IMR-90 (cell line): Measurements from ENCODE around the gene SBK2. TPM values are rescaled to one million over a fixed set of nuclear protein-coding genes. Genes with fewer than 3 reads are reported as not detected.

Experiments
- ATAC-seq: fragments of 200-7000 bp; cut with Tn5 transposase; 2 replicates; pipeline ENCODE4 v1.9.1; 2020; ENCODE audit warnings: low read depth, mild to moderate bottlenecking, moderate library complexity
- BruUV-seq: library from RNA; stranded (reverse); fragments of 400-500 nt; replicated peaks from 2 replicates; lab custom pipeline; 2021; lab: Mats Ljungman, UMichigan
- CTCF ChIA-PET: fragments of 300-600 bp; formaldehyde crosslinking; extraction: SDS; loops from one replicate; lab custom pipeline; 2021; ENCODE audit warnings: antibody characterized with exemption; lab: Yijun Ruan, JAX
- POLR2A ChIA-PET: fragments of 300-600 bp; sonication (Branson Sonifier 250); formaldehyde crosslinking; loops from one replicate; lab custom pipeline; 2022; ENCODE audit warnings: antibody characterized with exemption; ENCODE audit not compliant: unreplicated experiment; lab: Charles Lee
- DNase-seq: peaks from one replicate; pipeline ENCODE4 v3.0.0; 2013
- H2AFZ ChIP-seq: replicated peaks from 2 replicates; pipeline ENCODE3; 2013; ENCODE audit warnings: low read length, mild to moderate bottlenecking; ENCODE audit not compliant: poor library complexity
- H2AK5ac ChIP-seq: 2 replicates; pipeline ENCODE4 v1.6.1; 2013; ENCODE audit warnings: low read depth, low read length, inconsistent platforms
- H2AK9ac ChIP-seq: replicated peaks from 2 replicates; pipeline ENCODE3; 2013; ENCODE audit warnings: mild to moderate bottlenecking, low read depth, low read length, moderate library complexity; ENCODE audit not compliant: poor library complexity
- H2BK120ac ChIP-seq: 2 replicates; pipeline ENCODE4 v1.6.1; 2013; ENCODE audit warnings: low read depth, low read length, inconsistent platforms
- H2BK15ac ChIP-seq: 3 replicates; pipeline ENCODE4 v1.6.1; 2013; ENCODE audit warnings: low read depth, low read length, inconsistent platforms
- H2BK20ac ChIP-seq: 2 replicates; pipeline ENCODE4 v1.6.1; 2013; ENCODE audit warnings: low read depth, mild to moderate bottlenecking, inconsistent platforms, low read length, moderate library complexity
- H2BK5ac ChIP-seq: 2 replicates; pipeline ENCODE4 v1.6.1; 2013; ENCODE audit warnings: mild to moderate bottlenecking, low read depth, low read length, inconsistent platforms; ENCODE audit not compliant: poor library complexity, severe bottlenecking
- H3K14ac ChIP-seq: replicated peaks from 2 replicates; pipeline ENCODE4 v1.6.1; 2013; ENCODE audit warnings: low read depth, low read length, inconsistent platforms
- H3K18ac ChIP-seq: 2 replicates; pipeline ENCODE4 v1.6.1; 2013; ENCODE audit warnings: low read depth, low read length, control low read depth
- H3K23ac ChIP-seq: 2 replicates; pipeline ENCODE4 v1.6.1; 2013; ENCODE audit warnings: low read depth, low read length, inconsistent platforms
- H3K27ac ChIP-seq: 2 replicates; pipeline ENCODE4 v1.5.1; 2013; ENCODE audit warnings: mild to moderate bottlenecking, control low read depth, low read length; ENCODE audit not compliant: insufficient read depth
- H3K27me3 ChIP-seq: 2 replicates; pipeline ENCODE4 v1.6.1; 2013; ENCODE audit warnings: low read length; ENCODE audit not compliant: control insufficient read depth, insufficient read depth
- H3K36me3 ChIP-seq: 2 replicates; pipeline ENCODE4 v1.6.1; 2013; ENCODE audit warnings: low read length, mixed read lengths; ENCODE audit not compliant: control insufficient read depth, insufficient read depth
- H3K4ac ChIP-seq: 2 replicates; pipeline ENCODE4 v1.6.1; 2013; ENCODE audit warnings: low read depth, low read length, inconsistent platforms
- H3K4me1 ChIP-seq: 2 replicates; pipeline ENCODE4 v1.6.1; 2013; ENCODE audit warnings: low read length, mixed read lengths; ENCODE audit not compliant: control insufficient read depth, insufficient read depth
- H3K4me2 ChIP-seq: 2 replicates; pipeline ENCODE4 v1.6.1; 2013; ENCODE audit warnings: low read depth, mild to moderate bottlenecking, control low read depth, low read length, moderate library complexity
- H3K4me3 ChIP-seq: 2 replicates; pipeline ENCODE4 v1.5.1; 2013; ENCODE audit warnings: low read depth, mild to moderate bottlenecking, control low read depth, low read length, moderate library complexity; ENCODE audit not compliant: insufficient read depth
- H3K56ac ChIP-seq: 2 replicates; pipeline ENCODE4 v1.6.1; 2013; ENCODE audit warnings: low read length, inconsistent platforms; ENCODE audit not compliant: insufficient read depth; ENCODE audit errors: extremely low read depth
- H3K79me1 ChIP-seq, 2 experiments: 2 replicates each; pipeline ENCODE4 v1.6.1; 2013; ENCODE audit warnings: low read length in 2 of 2, inconsistent platforms in 1 of 2, low read depth in 1 of 2
- H3K9ac ChIP-seq: 2 replicates; pipeline ENCODE4 v1.6.1; 2013; ENCODE audit warnings: low read depth, low read length, control low read depth
- H3K9me1 ChIP-seq: 2 replicates; pipeline ENCODE4 v1.6.1; 2013; ENCODE audit warnings: low read length, inconsistent platforms; ENCODE audit not compliant: insufficient read depth
- H3K9me3 ChIP-seq: 2 replicates; pipeline ENCODE4 v1.6.1; 2013; ENCODE audit warnings: low read length; ENCODE audit not compliant: control insufficient read depth, insufficient read depth
- H4K20me1 ChIP-seq: 2 replicates; pipeline ENCODE4 v1.6.1; 2013; ENCODE audit warnings: low read length, inconsistent platforms; ENCODE audit not compliant: insufficient read depth
- H4K5ac ChIP-seq: 2 replicates; pipeline ENCODE4 v1.6.1; 2013; ENCODE audit warnings: mild to moderate bottlenecking, low read depth, low read length, control low read depth
- H4K8ac ChIP-seq, 2 experiments: 2 replicates each; pipeline ENCODE4 v1.6.1; 2013; ENCODE audit warnings: low read depth in 2 of 2, low read length in 2 of 2, control low read depth in 1 of 2, inconsistent platforms in 1 of 2
- H4K91ac ChIP-seq: 2 replicates; pipeline ENCODE4 v1.6.1; 2013; ENCODE audit warnings: low read depth, low read length, inconsistent platforms; ENCODE audit not compliant: insufficient read depth
- BHLHE40 ChIP-seq: fragments of 150-350 bp; IDR thresholded peaks from 2 replicates; pipeline ENCODE4 v1.6.1; 2016; ENCODE audit warnings: mild to moderate bottlenecking, low read depth, low read length
- CEBPB ChIP-seq: IDR thresholded peaks from 2 replicates; pipeline ENCODE4 v1.6.1; 2012; ENCODE audit warnings: low read depth, low read length, improper control_type of control experiment
- CHD1 ChIP-seq: IDR thresholded peaks from 2 replicates; pipeline ENCODE4 v1.6.1; 2012; ENCODE audit warnings: low read depth, low read length, improper control_type of control experiment
- CTCF ChIP-seq: conservative IDR thresholded peaks from 2 replicates; pipeline ENCODE4 v1.5.1; 2012; ENCODE audit warnings: mild to moderate bottlenecking, low read depth, low read length, improper control_type of control experiment
- ELK1 ChIP-seq: fragments of 150-350 bp; IDR thresholded peaks from 2 replicates; pipeline ENCODE4 v1.6.1; 2016; ENCODE audit warnings: low read depth, mild to moderate bottlenecking, low read length, moderate library complexity, borderline replicate concordance
- FOS ChIP-seq: fragments of 150-350 bp; IDR thresholded peaks from 2 replicates; pipeline ENCODE4 v1.6.1; 2016; ENCODE audit warnings: low read depth, low read length
- MAFK ChIP-seq: IDR thresholded peaks from 2 replicates; pipeline ENCODE4 v1.6.1; 2012; ENCODE audit warnings: low read depth, low read length, improper control_type of control experiment
- MAZ ChIP-seq: IDR thresholded peaks from 2 replicates; pipeline ENCODE4 v1.6.1; 2012; ENCODE audit warnings: low read depth, mild to moderate bottlenecking, low read length, improper control_type of control experiment, moderate library complexity, borderline replicate concordance
- MXI1 ChIP-seq: IDR thresholded peaks from 2 replicates; pipeline ENCODE4 v1.6.1; 2012; ENCODE audit warnings: low read depth, mild to moderate bottlenecking, low read length, moderate library complexity, borderline replicate concordance
- NFE2L2 ChIP-seq: fragments of 150-350 bp; IDR thresholded peaks from 2 replicates; pipeline ENCODE4 v1.6.1; 2016; ENCODE audit warnings: low read depth, mild to moderate bottlenecking, low read length
- POLR2A ChIP-seq: IDR thresholded peaks from 2 replicates; pipeline ENCODE4 v1.6.1; 2012; ENCODE audit warnings: mild to moderate bottlenecking, low read depth, low read length
- RAD21 ChIP-seq: IDR thresholded peaks from 2 replicates; pipeline ENCODE4 v1.6.1; 2012; ENCODE audit warnings: low read length, improper control_type of control experiment
- RCOR1 ChIP-seq: IDR thresholded peaks from 2 replicates; pipeline ENCODE4 v1.6.1; 2012; ENCODE audit warnings: mild to moderate bottlenecking, low read length, improper control_type of control experiment; ENCODE audit not compliant: insufficient replicate concordance
- RFX5 ChIP-seq: IDR thresholded peaks from 2 replicates; pipeline ENCODE4 v1.8.0; 2012; ENCODE audit warnings: low read depth, mild to moderate bottlenecking, low read length, moderate library complexity
- USF2 ChIP-seq: fragments of 150-350 bp; IDR thresholded peaks from 2 replicates; pipeline ENCODE4 v1.6.1; 2017; ENCODE audit warnings: mild to moderate bottlenecking, antibody characterized with exemption, low read length, low read depth
- WGBS, 2 experiments: methylation state at CpG; one replicate each; pipeline versions ENCODE4 v1.1.5 to v1.1.7; 2013; ENCODE audit warnings: missing lambda C conversion rate in 2 of 2; ENCODE audit not compliant: insufficient read length in 1 of 2; ENCODE audit errors: extremely low coverage in 2 of 2; 5-methylcytosine and 5-hydroxymethylcytosine counted together
- dilution Hi-C: fragments of 300-500 bp; cut with HindIII; formaldehyde crosslinking; loops from one replicate; pipeline ENCODE4 v1.14.3; 2018; ENCODE audit warnings: low sequenced_read_pairs; ENCODE audit not compliant: unreplicated experiment
- in situ Hi-C: fragments of 300-500 bp; cut with MboI; formaldehyde crosslinking; loops from 3 replicates; pipeline ENCODE4 v1.14.3; 2019; ENCODE audit warnings: low sequenced_read_pairs, inconsistent platforms, mixed read lengths
- intact Hi-C: fragments of 100-400 bp; cut with micrococcal nuclease; formaldehyde crosslinking; loops from 2 replicates; pipeline ENCODE4 v1.10.0; 2022
- polyA plus RNA-seq, 3 experiments: library from polyadenylated mRNA; depleted of rRNA; stranded (reverse); fragments of >200 nt; gene quantifications; 2 replicates each; pipeline ENCODE4 v1.2.3, GENCODE V29; 2012; ENCODE audit warnings: low replicate concordance in 1 of 3
- total RNA-seq: library from RNA; depleted of rRNA; stranded (reverse); fragments of >200 nt; gene quantifications from 2 replicates; pipeline ENCODE4 v1.2.3, GENCODE V29; 2012

SBK2 gene
- total and polyA plus RNA-seq, 2 of the 4 experiments (the other 2 are of a cell fraction) = 0.48 TPM; not detected in 1

- H2AFZ ChIP-seq = no peak overlapping the region
- no peak overlapping the region for H3K4me3 ChIP-seq
- no peak overlapping the region for H3K56ac ChIP-seq
- no peaks in the 10 kb centered on the region for H3K27me3 ChIP-seq
- ATAC-seq (no peak), DNase-seq (no peak)
- H4K91ac ChIP-seq = no peak overlapping the region
- peaks cover 13% of the 10 kb centered on the region; the same call in 1 of the 2 replicates for H3K36me3 ChIP-seq
- ChIA-PET POLR2A (no interaction called here), CTCF (interaction anchor here (1.2 kb wide), 1 partner anchor 22 kb away, joined by 3 read pairs; the partner anchor contains the start of gene ZNF628)
- H3K23ac ChIP-seq = no peak overlapping the region
- no peak for TF ChIP-seq USF2
- no peak for TF ChIP-seq RAD21
- no peak for TF ChIP-seq NFE2L2
- no peak for TF ChIP-seq MAZ
- TF ChIP-seq CEBPB = no peak
- no peak for TF ChIP-seq FOS
- TF ChIP-seq RFX5 = no peak
- TF ChIP-seq POLR2A = no peak
- no peak for TF ChIP-seq ELK1
- no peak for TF ChIP-seq CHD1
- TF ChIP-seq MAFK = no peak
- TF ChIP-seq MXI1 = no peak
- TF ChIP-seq BHLHE40 = no peak
- no peak for TF ChIP-seq CTCF
- TF ChIP-seq RCOR1 = no peak
- H2AK9ac ChIP-seq = no peak overlapping the region
- no peak overlapping the region for H4K8ac ChIP-seq
- intact Hi-C loops = no loop called here
- H3K9ac ChIP-seq = no peak overlapping the region
- no peak overlapping the region for H3K18ac ChIP-seq
- no peak overlapping the region for H3K4me2 ChIP-seq
- no peak overlapping the region for H3K14ac ChIP-seq
- H3K4ac ChIP-seq = no peak overlapping the region
- no peaks in the 10 kb centered on the region for H4K20me1 ChIP-seq
- H2BK120ac ChIP-seq = no peak overlapping the region
- in situ Hi-C loops = loop anchor here (25.0 kb wide), 1 partner anchor 1036 kb away; the partner anchor contains the start of genes CDC42EP5 and LENG9
- H3K27ac ChIP-seq = no peak overlapping the region
- H3K79me1 ChIP-seq = peaks cover 0 to 14% of the 10 kb centered on the region in 2 experiments
- H3K9me1 ChIP-seq = no peaks in the 10 kb centered on the region
- no peak overlapping the region for H2BK5ac ChIP-seq
- no peak overlapping the region for H4K5ac ChIP-seq
- H2AK5ac ChIP-seq = no peak overlapping the region
- BruUV-seq = no TSS peak
- dilution Hi-C loops = no loop called here
- no peak overlapping the region for H2BK15ac ChIP-seq
- peaks cover 11% of the 10 kb centered on the region for H3K4me1 ChIP-seq
- no peak overlapping the region for H2BK20ac ChIP-seq
- no CpG with 5 or more reads among the region's 2 CpGs for WGBS, 2 experiments
- H3K9me3 ChIP-seq = no peaks in the 10 kb centered on the region
Observed at GRCh38 chr19:55498246-55498840, 38.6 kb downstream of the SBK2 start.
